Measurements from ENCODE around the gene SCLY.

- TF ChIP-seq CTCF (IDR thresholded peaks at IDR 0.05) (no peak), POLR2A (IDR thresholded peaks at IDR 0.05; ENCODE audit: low read length) (no peak), EHF (CRISPR knock-in tag; IDR thresholded peaks at IDR 0.05) (no peak), SMC3 (IDR thresholded peaks at IDR 0.05) (no peak), USF2 (IDR thresholded peaks at IDR 0.05) (no peak), RFX5 (IDR thresholded peaks at IDR 0.05) (no peak), CEBPB (IDR thresholded peaks at IDR 0.05) (no peak), REST (IDR thresholded peaks at IDR 0.05) (no peak), EP300 (IDR thresholded peaks at IDR 0.05) (no peak), ESRRA (IDR thresholded peaks at IDR 0.05; ENCODE audit: borderline replicate concordance, low read length) (no peak), RNF2 (IDR thresholded peaks at IDR 0.05; ENCODE audit: borderline replicate concordance, low read depth) (no peak), EHMT2 (IDR thresholded peaks at IDR 0.05; ENCODE audit: low read depth) (no peak)
These were observed 38.9 kb downstream of the SCLY start for GRCh38 chr2:238099714-238100048.
